Measurements from ENCODE around the gene ZRANB3. TPM values are rescaled to one million over a fixed set of nuclear protein-coding genes. Genes with fewer than 3 reads are reported as not detected.
A peak's percentile ranks its signal among the peaks of the same experiment; 100 is the strongest.

Gene ZRANB3
- polyA plus RNA-seq, 1 donor from 2014 or later = 3.8 TPM

GRCh38 chr2:135265960-135266490, 265.0 kb downstream of the ZRANB3 start:
- H3K36me3 Mint-ChIP-seq = peaks cover 7% of the 10 kb centered on the region
- no peak overlapping the region for H3K27ac Mint-ChIP-seq
- no peaks in the 10 kb centered on the region for H3K9me3 Mint-ChIP-seq

GRCh38 chr2:135259123-135259522, 271.9 kb downstream of the ZRANB3 start:
- Mint-ChIP-seq H3K4me3 (no peak overlapping the region), H3K27me3 (no peaks in the 10 kb centered on the region), H3K4me1 (peaks cover 7 to 12% (median 11%) of the 10 kb centered on the region in 3 donors), H3K9me3 (peaks cover 0 to 12% (median 2%) of the 10 kb centered on the region in 3 donors), H3K36me3 (peaks cover 6% of the 10 kb centered on the region), H3K27ac (no peak overlapping the region)

More at GRCh38 chr2:135265960-135266490, 265.0 kb downstream of the ZRANB3 start:
- Mint-ChIP-seq H3K4me1 (no peaks in the 10 kb centered on the region), H3K27me3 (no peaks in the 10 kb centered on the region), H3K4me3 (no peak overlapping the region)

- H3K4me1 Mint-ChIP-seq = peaks cover 7 to 14% (median 12%) of the 10 kb centered on the region in 3 donors
- no peak overlapping the region for H3K27ac Mint-ChIP-seq
- H3K4me3 Mint-ChIP-seq = no peak overlapping the region
- H3K27me3 Mint-ChIP-seq = no peaks in the 10 kb centered on the region
- peaks cover 0 to 17% (median 5%) of the 10 kb centered on the region in 3 donors for H3K9me3 Mint-ChIP-seq
- H3K36me3 Mint-ChIP-seq = peaks cover 6% of the 10 kb centered on the region
These were observed 272.8 kb downstream of the ZRANB3 start for GRCh38 chr2:135258193-135258592.

GRCh38 chr2:135257383-135258090, 273.5 kb downstream of the ZRANB3 start:
- no peaks in the 10 kb centered on the region for H3K27me3 Mint-ChIP-seq
- H3K9me3 Mint-ChIP-seq = peaks cover 2 to 19% (median 11%) of the 10 kb centered on the region in 3 donors
- no peak overlapping the region for H3K4me3 Mint-ChIP-seq
- H3K27ac Mint-ChIP-seq = no peak overlapping the region
- peaks cover 9% of the 10 kb centered on the region for H3K36me3 Mint-ChIP-seq
- peaks cover 8 to 19% (median 14%) of the 10 kb centered on the region in 3 donors for H3K4me1 Mint-ChIP-seq

GRCh38 chr2:135256531-135257260, 274.3 kb downstream of the ZRANB3 start:
- H3K27ac Mint-ChIP-seq = peak overlapping the region in 1 of 3 donors; percentile 23
- peak overlapping the region in 2 of 4 donors; percentile 39 to 63 for H3K4me3 Mint-ChIP-seq
- peaks cover 3 to 19% (median 17%) of the 10 kb centered on the region in 3 donors for H3K9me3 Mint-ChIP-seq

GRCh38 chr2:135255208-135255607, 275.8 kb downstream of the ZRANB3 start:
- Mint-ChIP-seq H3K4me1 (peaks cover 8 to 21% (median 14%) of the 10 kb centered on the region in 3 donors), H3K9me3 (peaks cover 5 to 26% (median 25%) of the 10 kb centered on the region in 3 donors), H3K4me3 (peak overlapping the region in 3 of 4 donors; percentile 4 to 75 (median 58))

More at GRCh38 chr2:135256531-135257260, 274.3 kb downstream of the ZRANB3 start:
- peaks cover 9% of the 10 kb centered on the region for H3K36me3 Mint-ChIP-seq
- H3K4me1 Mint-ChIP-seq = peaks cover 8 to 21% (median 14%) of the 10 kb centered on the region in 3 donors
- no peaks in the 10 kb centered on the region for H3K27me3 Mint-ChIP-seq

GRCh38 chr2:135252805-135253458, 278.1 kb downstream of the ZRANB3 start:
- peaks cover 8 to 36% (median 32%) of the 10 kb centered on the region in 3 donors for H3K9me3 Mint-ChIP-seq
- H3K4me3 Mint-ChIP-seq = no peak overlapping the region
- H3K36me3 Mint-ChIP-seq = peaks cover 11% of the 10 kb centered on the region
- no peaks in the 10 kb centered on the region for H3K27me3 Mint-ChIP-seq
- H3K4me1 Mint-ChIP-seq = peaks cover 21 to 41% (median 23%) of the 10 kb centered on the region in 3 donors
- H3K27ac Mint-ChIP-seq = no peak overlapping the region

More at GRCh38 chr2:135255208-135255607, 275.8 kb downstream of the ZRANB3 start:
- Mint-ChIP-seq H3K27me3 (no peaks in the 10 kb centered on the region), H3K27ac (peak overlapping the region; percentile 75 to 93 (median 78)), H3K36me3 (peaks cover 8% of the 10 kb centered on the region)

- Mint-ChIP-seq H3K36me3 (peaks cover 11% of the 10 kb centered on the region), H3K4me1 (peaks cover 9 to 29% (median 14%) of the 10 kb centered on the region in 3 donors), H3K27me3 (no peaks in the 10 kb centered on the region), H3K4me3 (peak overlapping the region in 1 of 4 donors; percentile 18), H3K9me3 (peaks cover 8 to 26% (median 21%) of the 10 kb centered on the region in 3 donors), H3K27ac (no peak overlapping the region)
These were observed 282.4 kb downstream of the ZRANB3 start for GRCh38 chr2:135248611-135249010.

GRCh38 chr2:135246711-135247270, 284.2 kb downstream of the ZRANB3 start:
- Mint-ChIP-seq H3K4me1 (peaks cover 9 to 20% (median 13%) of the 10 kb centered on the region in 3 donors), H3K27ac (no peak overlapping the region), H3K9me3 (peaks cover 5 to 19% (median 15%) of the 10 kb centered on the region in 3 donors)

GRCh38 chr2:135245071-135245470, 285.9 kb downstream of the ZRANB3 start:
- Mint-ChIP-seq H3K27ac (no peak overlapping the region), H3K4me3 (no peak overlapping the region), H3K4me1 (peaks cover 9 to 19% (median 12%) of the 10 kb centered on the region in 3 donors), H3K36me3 (peaks cover 6% of the 10 kb centered on the region), H3K27me3 (no peaks in the 10 kb centered on the region), H3K9me3 (peaks cover 2 to 10% (median 5%) of the 10 kb centered on the region in 3 donors)

More at GRCh38 chr2:135246711-135247270, 284.2 kb downstream of the ZRANB3 start:
- Mint-ChIP-seq H3K27me3 (no peaks in the 10 kb centered on the region), H3K4me3 (no peak overlapping the region), H3K36me3 (peaks cover 9% of the 10 kb centered on the region)

- peaks cover 0 to 4% (median 0%) of the 10 kb centered on the region in 3 donors for H3K9me3 Mint-ChIP-seq
- no peaks in the 10 kb centered on the region for H3K4me1 Mint-ChIP-seq
- no peaks in the 10 kb centered on the region for H3K27me3 Mint-ChIP-seq
- H3K27ac Mint-ChIP-seq = no peak overlapping the region
- H3K36me3 Mint-ChIP-seq = peaks cover 9% of the 10 kb centered on the region
- H3K4me3 Mint-ChIP-seq = no peak overlapping the region
These were observed 292.4 kb downstream of the ZRANB3 start for GRCh38 chr2:135238651-135239050.

- Mint-ChIP-seq H3K36me3 (peaks cover 13% of the 10 kb centered on the region), H3K27ac (no peak overlapping the region), H3K4me3 (no peak overlapping the region), H3K27me3 (no peaks in the 10 kb centered on the region), H3K4me1 (no peaks in the 10 kb centered on the region), H3K9me3 (peaks cover 2 to 8% (median 3%) of the 10 kb centered on the region in 3 donors)
These were observed 300.9 kb downstream of the ZRANB3 start for GRCh38 chr2:135230150-135230549.

GRCh38 chr2:135227386-135227785, 303.6 kb downstream of the ZRANB3 start:
- Mint-ChIP-seq H3K27ac (no peak overlapping the region), H3K9me3 (peaks cover 0 to 3% (median 2%) of the 10 kb centered on the region in 3 donors), H3K4me3 (no peak overlapping the region), H3K4me1 (no peaks in the 10 kb centered on the region), H3K36me3 (peaks cover 15% of the 10 kb centered on the region), H3K27me3 (no peaks in the 10 kb centered on the region)

GRCh38 chr2:135226961-135227360, 304.1 kb downstream of the ZRANB3 start:
- no peak overlapping the region for H3K27ac Mint-ChIP-seq
- peaks cover 15% of the 10 kb centered on the region for H3K36me3 Mint-ChIP-seq
- no peaks in the 10 kb centered on the region for H3K27me3 Mint-ChIP-seq
- H3K9me3 Mint-ChIP-seq = peaks cover 0 to 3% (median 2%) of the 10 kb centered on the region in 3 donors
- no peak overlapping the region for H3K4me3 Mint-ChIP-seq
- H3K4me1 Mint-ChIP-seq = no peaks in the 10 kb centered on the region

All from IgD-negative memory B cell (primary cell).